Measurements from ENCODE around the gene CCT6A. TPM values are rescaled to one million over a fixed set of nuclear protein-coding genes. Genes with fewer than 3 reads are reported as not detected.
A peak's percentile ranks its signal among the peaks of the same experiment; 100 is the strongest.
"Not testable (repeated sequence)": the region's sequence is repeated elsewhere in the genome, so short reads cannot be mapped to it uniquely, and the experiment has no call there.

Gene CCT6A
- total RNA-seq, 5 donors from 2014 or later (not counting 1 experiment from before 2014, with no cell fraction given), result 44.6 to 74.7 (median 70.3) TPM

DNA sequence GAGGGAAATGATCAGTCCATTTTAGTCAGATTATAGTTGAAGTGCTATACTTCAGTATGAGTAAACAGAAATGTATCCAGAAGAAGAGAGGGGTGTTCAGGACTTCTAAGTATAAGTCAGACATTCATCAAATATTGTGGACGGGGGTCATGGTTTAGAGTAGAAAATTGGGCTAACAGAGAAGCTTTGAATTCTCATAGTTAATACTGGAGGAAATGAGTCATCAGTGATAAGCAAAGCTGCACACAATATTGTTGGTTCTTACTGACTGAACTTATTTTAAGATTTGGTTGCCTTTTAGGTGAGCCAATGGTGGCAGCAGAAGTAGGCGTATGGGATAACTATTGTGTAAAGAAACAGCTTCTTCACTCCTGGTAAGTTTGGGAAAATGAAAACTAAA is 10.8 kb downstream of the CCT6A start:
- no peaks in the 10 kb centered on the region for H3K27me3 Mint-ChIP-seq
- no peak overlapping the region for H3K27ac ChIP-seq (ENCODE audit: low read length)
- H3K36me3 Mint-ChIP-seq, result peaks cover 45% of the 10 kb centered on the region
- POLR2A ChIA-PET, result interaction anchor here (0.6 to 1.6 kb wide), 2 partner anchors 11 to 42 kb away, joined by 3 to 4 read pairs; partner anchors contain the start of genes CCT6A (in 1 of the 2) and PSPH (in 1 of the 2)
- peaks cover 28 to 31% (median 29%) of the 10 kb centered on the region in 3 donors for H3K4me1 Mint-ChIP-seq
- peaks cover 0 to 42% of the 10 kb centered on the region in 2 donors for H3K36me3 ChIP-seq (ENCODE audit: control insufficient read depth in 2 of 2, extremely low read depth in 1 of 2, insufficient read depth in 1 of 2, low read length in 1 of 2)
- H3K4me1 ChIP-seq (ENCODE audit: control insufficient read depth in 1 of 2, extremely low read depth in 1 of 2, insufficient read depth in 2 of 2, low read length in 2 of 2), result peaks cover 7 to 21% of the 10 kb centered on the region in 2 experiments
- no peak for ATAC-seq (replicated peaks in 1 of 4)
- no peaks in the 10 kb centered on the region for H3K9me3 Mint-ChIP-seq
- no peaks in the 10 kb centered on the region for H3K9me3 ChIP-seq
- CTCF ChIA-PET, result interaction anchor here (0.6 to 3.5 kb wide), 4 partner anchors 11 to 44 kb away, joined by 3 to 16 read pairs (median 4); partner anchors contain the start of genes CCT6A (in 1 of the 2), CHCHD2 (in 1 of the 2) and PSPH (in 1 of the 2)
- H3K27ac Mint-ChIP-seq, result peak overlapping the region; percentile 52 to 80
- H3K27me3 ChIP-seq (replicated peaks in 1 of 2; ENCODE audit: control insufficient read depth in 2 of 2, extremely low read depth in 1 of 2, insufficient read depth in 2 of 2, low read length in 1 of 2), result no peaks in the 10 kb centered on the region
- no peak overlapping the region for H3K4me3 ChIP-seq (ENCODE audit: control insufficient read depth in 1 of 2, extremely low read depth in 1 of 2, low read length in 1 of 2)
- no CpG with 5 or more reads among the region's 2 CpGs for WGBS (ENCODE audit: insufficient coverage)
- no peak for DNase-seq
- H3K4me3 Mint-ChIP-seq, result peak overlapping the region; percentile 8 to 43 (median 8)

- Histone ChIP-seq H3K27me3 (replicated peaks in 1 of 2; ENCODE audit: control insufficient read depth in 2 of 2, extremely low read depth in 1 of 2, insufficient read depth in 2 of 2, low read length in 1 of 2) (no peaks in the 10 kb centered on the region), H3K4me1 (ENCODE audit: control insufficient read depth in 1 of 2, extremely low read depth in 1 of 2, insufficient read depth in 2 of 2, low read length in 2 of 2) (peaks cover 7 to 21% of the 10 kb centered on the region in 2 experiments), H3K4me3 (ENCODE audit: control insufficient read depth in 1 of 2, extremely low read depth in 1 of 2, low read length in 1 of 2) (peak overlapping the region; percentile 76 to 98), H3K36me3 (ENCODE audit: control insufficient read depth in 2 of 2, extremely low read depth in 1 of 2, insufficient read depth in 1 of 2, low read length in 1 of 2) (peaks cover 0 to 35% of the 10 kb centered on the region in 2 donors), H3K27ac (ENCODE audit: low read length) (peak overlapping the region; percentile 84), H3K9me3 (no peaks in the 10 kb centered on the region)
- WGBS (ENCODE audit: insufficient coverage), result 100% methylated on average over 2 of the region's 7 CpGs
- Mint-ChIP-seq H3K4me1 (peaks cover 28 to 31% (median 29%) of the 10 kb centered on the region in 3 donors), H3K36me3 (peaks cover 38% of the 10 kb centered on the region), H3K27me3 (no peaks in the 10 kb centered on the region), H3K4me3 (peak overlapping the region; percentile 92 to 95 (median 92)), H3K27ac (peak overlapping the region; percentile 94 to 96), H3K9me3 (no peaks in the 10 kb centered on the region)
- ChIA-PET CTCF (interaction anchor here (1.1 to 3.5 kb wide), 4 partner anchors 11 to 43 kb away, joined by 3 to 16 read pairs (median 8); partner anchors contain the start of genes CCT6A (in 2 of the 2), PSPH (in 2 of the 2) and CHCHD2 (in 1 of the 2)), POLR2A (interaction anchor here in 1 of 2 donors (1.0 kb wide), 1 partner anchor 44 kb away, joined by 5 read pairs; no protein-coding TSS in a partner anchor)
- ATAC-seq (replicated peaks in 1 of 4) (no peak), DNase-seq (no peak)
These were observed 11.9 kb downstream of the CCT6A start for GRCh38 chr7:56063500-56063881.

DNA sequence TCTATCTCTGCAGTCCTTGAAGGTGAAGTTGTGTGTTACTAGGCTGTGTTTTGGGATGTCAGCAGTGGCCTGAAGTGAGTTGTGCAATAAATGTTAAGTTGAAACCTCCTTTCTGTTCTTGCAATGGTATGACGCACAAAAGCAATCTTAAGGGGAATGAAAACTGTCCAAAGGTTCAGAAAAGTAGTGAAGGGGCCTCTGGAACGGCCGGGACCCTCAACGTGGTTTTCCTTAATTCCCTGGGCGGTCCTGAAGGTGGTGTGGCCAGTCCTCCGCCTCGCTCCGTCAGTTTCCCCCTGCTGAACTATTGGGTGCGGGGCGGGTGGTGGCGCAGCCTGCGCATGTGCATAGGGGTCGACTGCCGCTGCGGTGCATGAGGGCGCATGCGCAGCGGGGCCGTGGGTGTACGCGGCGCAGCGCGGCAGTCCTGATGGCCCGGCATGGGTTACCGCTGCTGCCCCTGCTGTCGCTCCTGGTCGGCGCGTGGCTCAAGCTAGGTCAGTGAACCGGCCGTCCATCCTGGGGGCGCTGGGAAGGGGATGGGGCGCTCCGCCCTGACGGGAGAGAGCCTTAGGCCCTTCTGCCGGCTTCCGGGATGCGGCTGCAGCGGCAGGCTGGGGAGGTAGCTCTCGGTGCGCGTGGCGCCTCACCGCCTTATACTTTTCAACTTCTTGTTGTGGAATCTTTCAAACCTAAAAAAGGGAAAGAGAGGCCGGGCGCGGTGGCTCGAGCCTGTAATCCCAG is 12.5 kb downstream of the CCT6A start, which contains the start of gene SUMF2:
Gene SUMF2 (plus strand): TSS at position 405 of the 744 bp plus-strand sequence. CDS start 26 bp downstream, at position 431.
- Histone ChIP-seq H3K36me3 (ENCODE audit: control insufficient read depth in 2 of 2, extremely low read depth in 1 of 2, insufficient read depth in 1 of 2, low read length in 1 of 2) (peaks cover 3 to 35% of the 10 kb centered on the region in 2 donors), H3K4me3 (ENCODE audit: control insufficient read depth in 1 of 2, extremely low read depth in 1 of 2, low read length in 1 of 2) (peak within 1 kb of the TSS; percentile 76 to 98), H3K27me3 (replicated peaks in 1 of 2; ENCODE audit: control insufficient read depth in 2 of 2, extremely low read depth in 1 of 2, insufficient read depth in 2 of 2, low read length in 1 of 2) (no peaks in the 10 kb centered on the region), H3K9me3 (no peaks in the 10 kb centered on the region), H3K4me1 (ENCODE audit: control insufficient read depth in 1 of 2, extremely low read depth in 1 of 2, insufficient read depth in 2 of 2, low read length in 2 of 2) (peaks cover 7 to 21% of the 10 kb centered on the region in 2 experiments), H3K27ac (ENCODE audit: low read length) (peak within 1 kb of the TSS; percentile 84)
- H3K27me3 Mint-ChIP-seq, result no peaks in the 10 kb centered on the region
- peak; percentile 89 to 91 (median 90) for ATAC-seq (replicated peaks in 1 of 4)
- ChIA-PET POLR2A (interaction anchor here (0.6 to 1.4 kb wide), 5 partner anchors 9 to 43 kb away, joined by 3 to 10 read pairs (median 6); partner anchors contain the start of gene CHCHD2 (in 1 of the 2)), CTCF (interaction anchor here (0.5 to 3.5 kb wide), 10 partner anchors 10 to 113 kb away, joined by 3 to 16 read pairs (median 4); partner anchors contain the start of genes CCT6A (in 2 of the 2), PSPH (in 2 of the 2) and CHCHD2 (in 1 of the 2))
- peak within 1 kb of the TSS; percentile 92 to 95 (median 92) for H3K4me3 Mint-ChIP-seq
- peaks cover 28 to 31% (median 29%) of the 10 kb centered on the region in 3 donors for H3K4me1 Mint-ChIP-seq
- no peaks in the 10 kb centered on the region for H3K9me3 Mint-ChIP-seq
- H3K27ac Mint-ChIP-seq, result peak within 1 kb of the TSS; percentile 94 to 96
- H3K36me3 Mint-ChIP-seq, result peaks cover 39% of the 10 kb centered on the region
- DNase-seq, result peak; percentile 75 to 95 (median 87)
- WGBS (ENCODE audit: insufficient coverage), result under 1% methylated on average over 46 of the region's 49 CpGs

GRCh38 chr7:56066376-56066775 is 14.8 kb downstream of the CCT6A start:
- Mint-ChIP-seq H3K4me3 (peak overlapping the region in 1 of 3 donors; percentile 1), H3K4me1 (peaks cover 28 to 31% (median 29%) of the 10 kb centered on the region in 3 donors), H3K36me3 (peaks cover 33% of the 10 kb centered on the region)
- H3K27me3 ChIP-seq (replicated peaks in 1 of 2; ENCODE audit: control insufficient read depth in 2 of 2, extremely low read depth in 1 of 2, insufficient read depth in 2 of 2, low read length in 1 of 2); H3K9me3 Mint-ChIP-seq; DNase-seq; H3K27me3 Mint-ChIP-seq; H3K27ac ChIP-seq (ENCODE audit: low read length); H3K4me3 ChIP-seq (ENCODE audit: control insufficient read depth in 1 of 2, extremely low read depth in 1 of 2, low read length in 1 of 2); CTCF ChIA-PET; ATAC-seq (replicated peaks in 1 of 4); H3K27ac Mint-ChIP-seq; H3K9me3 ChIP-seq: not testable (repeated sequence)
- WGBS (ENCODE audit: insufficient coverage), result 91% methylated on average over 13 of the region's 13 CpGs
- peaks cover 14 to 34% of the 10 kb centered on the region in 2 donors for H3K36me3 ChIP-seq (ENCODE audit: control insufficient read depth in 2 of 2, extremely low read depth in 1 of 2, insufficient read depth in 1 of 2, low read length in 1 of 2)
- H3K4me1 ChIP-seq (ENCODE audit: control insufficient read depth in 1 of 2, extremely low read depth in 1 of 2, insufficient read depth in 2 of 2, low read length in 2 of 2), result peaks cover 7 to 21% of the 10 kb centered on the region in 2 experiments
- POLR2A ChIA-PET, result interaction anchor here in 1 of 2 donors (1.2 kb wide), 1 partner anchor 15 kb away, joined by 4 read pairs; the partner anchor contains the start of genes CCT6A and PSPH

- H3K27ac Mint-ChIP-seq, result no peak overlapping the region
- no peaks in the 10 kb centered on the region for H3K27me3 Mint-ChIP-seq
- H3K4me3 Mint-ChIP-seq, result no peak overlapping the region
- 17% methylated on average over 10 of the region's 19 CpGs for WGBS (ENCODE audit: insufficient coverage)
- ChIA-PET POLR2A (interaction anchor here (0.6 kb wide), 3 partner anchors 21 to 60 kb away, joined by 3 to 4 read pairs (median 3); partner anchors contain the start of gene PSPH (in 1 of the 2)), CTCF (interaction anchor here (0.8 to 3.8 kb wide), 14 partner anchors 10 to 793 kb away, joined by 3 to 32 read pairs (median 7); partner anchors contain the start of genes PSPH (in 2 of the 2), SUMF2 (in 2 of the 2), CCT6A (in 1 of the 2) and CHCHD2 (in 1 of the 2))
- peaks cover 30 to 48% of the 10 kb centered on the region in 2 donors for H3K36me3 ChIP-seq (ENCODE audit: control insufficient read depth in 2 of 2, extremely low read depth in 1 of 2, insufficient read depth in 1 of 2, low read length in 1 of 2)
- peak; percentile 82 to 89 (median 82) for ATAC-seq (replicated peaks in 1 of 4)
- no peaks in the 10 kb centered on the region for H3K27me3 ChIP-seq (replicated peaks in 1 of 2; ENCODE audit: control insufficient read depth in 2 of 2, extremely low read depth in 1 of 2, insufficient read depth in 2 of 2, low read length in 1 of 2)
- H3K9me3 ChIP-seq, result no peaks in the 10 kb centered on the region
- H3K9me3 Mint-ChIP-seq, result no peaks in the 10 kb centered on the region
- no peak overlapping the region for H3K27ac ChIP-seq (ENCODE audit: low read length)
- H3K4me3 ChIP-seq (ENCODE audit: control insufficient read depth in 1 of 2, extremely low read depth in 1 of 2, low read length in 1 of 2), result no peak overlapping the region
- peaks cover 5 to 7% (median 6%) of the 10 kb centered on the region in 3 donors for H3K4me1 Mint-ChIP-seq
- peaks cover 0 to 8% of the 10 kb centered on the region in 2 experiments for H3K4me1 ChIP-seq (ENCODE audit: control insufficient read depth in 1 of 2, extremely low read depth in 1 of 2, insufficient read depth in 2 of 2, low read length in 2 of 2)
- peak in 34 of 35 experiments; percentile 10 to 75 (median 47) for DNase-seq
- peaks cover 25% of the 10 kb centered on the region for H3K36me3 Mint-ChIP-seq
These were observed 22.8 kb downstream of the CCT6A start for GRCh38 chr7:56074371-56074791.
